ENCODE measurements around the gene RFC2.

RFC2 gene

DNA sequence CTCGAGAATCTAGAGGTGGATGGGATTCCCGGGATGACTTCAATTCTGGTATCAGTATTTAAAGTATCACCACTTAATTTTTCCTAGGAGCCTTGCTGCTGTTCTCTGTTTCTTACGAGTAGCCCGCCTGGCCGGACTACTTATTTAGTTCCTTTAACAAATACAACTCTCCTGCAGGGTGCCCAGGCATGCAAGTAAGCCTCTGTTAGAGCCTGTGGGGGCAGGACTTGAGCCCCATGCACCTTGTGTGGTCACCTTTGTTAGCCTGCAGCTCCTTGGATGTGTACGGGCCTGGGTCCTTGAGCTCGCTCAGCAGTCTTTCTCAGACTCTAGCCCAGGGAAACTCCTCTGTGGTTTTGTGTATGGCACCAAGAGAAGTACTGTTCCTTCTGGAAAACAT is 63.9 kb downstream of the RFC2 start:
- DNase-seq (ENCODE audit: low read depth in 2 of 2), result no peak

DNA sequence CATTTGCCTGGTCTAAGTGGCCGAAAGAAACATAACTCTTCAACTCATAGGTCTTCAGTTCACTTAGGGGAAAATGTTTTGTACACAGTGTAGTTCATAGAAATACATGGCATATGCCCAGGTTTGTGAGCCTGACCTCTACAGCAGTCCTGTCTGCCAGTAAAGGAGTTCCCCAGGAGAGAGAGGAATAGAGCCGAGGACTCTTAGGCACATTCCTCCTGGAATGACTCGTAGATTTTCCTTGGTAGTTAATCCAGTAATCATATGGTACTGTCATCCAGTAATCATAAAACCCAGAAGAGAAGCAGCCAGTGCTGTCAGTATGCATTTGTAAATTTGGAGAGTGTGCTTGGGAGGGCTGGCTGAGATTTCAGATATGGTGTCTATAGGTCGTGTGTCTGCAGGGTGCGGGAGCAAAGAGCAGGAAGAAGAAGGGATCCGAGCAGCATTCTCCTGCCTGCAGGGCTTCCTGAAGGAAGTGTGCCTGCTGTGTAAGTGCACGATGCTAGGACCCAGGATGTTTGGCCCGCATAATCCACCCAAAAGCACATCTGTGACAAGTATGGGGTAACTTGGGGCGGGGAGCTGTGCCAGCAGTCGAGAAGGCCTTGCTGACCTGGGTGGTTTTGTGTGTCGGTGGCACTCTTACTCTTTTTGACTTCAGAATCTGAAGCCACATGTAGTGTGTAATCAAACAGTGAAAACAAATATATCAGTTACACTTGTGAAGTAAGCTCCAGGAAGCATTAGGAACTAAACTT is 66.1 kb downstream of the RFC2 start:
- DNase-seq (ENCODE audit: low read depth in 2 of 2), result no peak

DNA sequence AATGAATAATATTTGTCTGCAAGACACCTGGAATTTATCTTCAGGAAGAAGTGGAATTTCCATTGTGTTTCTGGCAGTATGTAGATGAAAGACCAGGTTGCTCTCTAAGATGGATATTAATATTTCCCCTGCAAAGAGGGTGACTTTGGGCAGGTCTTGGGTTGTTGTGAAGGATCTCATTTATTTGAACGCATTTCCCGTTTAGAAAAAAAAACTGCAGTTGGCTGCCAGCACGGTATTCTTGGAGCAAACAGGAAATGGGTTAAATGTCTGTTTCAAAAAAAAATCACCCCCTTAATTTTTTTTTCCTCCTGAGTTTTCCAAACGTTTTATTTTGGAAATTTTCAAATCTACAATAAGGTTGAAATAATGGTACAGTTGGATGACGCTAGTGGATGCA is 68.6 kb downstream of the RFC2 start:
- no peak for DNase-seq (ENCODE audit: low read depth in 2 of 2)

DNA sequence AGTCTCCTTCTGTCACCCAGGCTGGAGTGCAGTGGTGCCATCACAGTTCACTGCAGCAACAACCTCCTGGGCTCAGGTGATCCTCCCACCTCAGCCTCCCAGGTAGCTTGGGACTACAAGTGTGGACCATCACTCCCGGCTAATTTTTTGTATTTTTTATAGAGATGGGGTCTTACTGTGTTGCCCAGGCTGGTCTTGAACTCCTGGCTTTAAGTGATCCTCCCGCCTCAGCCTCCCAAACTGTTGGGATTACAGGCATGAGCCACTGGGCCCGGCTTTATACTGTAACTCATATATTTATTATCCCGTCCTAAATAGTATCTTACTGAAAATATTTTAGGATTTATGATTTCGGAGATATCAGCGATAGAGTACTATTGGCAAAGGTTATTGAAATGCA is 69.2 kb downstream of the RFC2 start:
- DNase-seq (ENCODE audit: low read depth in 2 of 2), result no peak

DNA sequence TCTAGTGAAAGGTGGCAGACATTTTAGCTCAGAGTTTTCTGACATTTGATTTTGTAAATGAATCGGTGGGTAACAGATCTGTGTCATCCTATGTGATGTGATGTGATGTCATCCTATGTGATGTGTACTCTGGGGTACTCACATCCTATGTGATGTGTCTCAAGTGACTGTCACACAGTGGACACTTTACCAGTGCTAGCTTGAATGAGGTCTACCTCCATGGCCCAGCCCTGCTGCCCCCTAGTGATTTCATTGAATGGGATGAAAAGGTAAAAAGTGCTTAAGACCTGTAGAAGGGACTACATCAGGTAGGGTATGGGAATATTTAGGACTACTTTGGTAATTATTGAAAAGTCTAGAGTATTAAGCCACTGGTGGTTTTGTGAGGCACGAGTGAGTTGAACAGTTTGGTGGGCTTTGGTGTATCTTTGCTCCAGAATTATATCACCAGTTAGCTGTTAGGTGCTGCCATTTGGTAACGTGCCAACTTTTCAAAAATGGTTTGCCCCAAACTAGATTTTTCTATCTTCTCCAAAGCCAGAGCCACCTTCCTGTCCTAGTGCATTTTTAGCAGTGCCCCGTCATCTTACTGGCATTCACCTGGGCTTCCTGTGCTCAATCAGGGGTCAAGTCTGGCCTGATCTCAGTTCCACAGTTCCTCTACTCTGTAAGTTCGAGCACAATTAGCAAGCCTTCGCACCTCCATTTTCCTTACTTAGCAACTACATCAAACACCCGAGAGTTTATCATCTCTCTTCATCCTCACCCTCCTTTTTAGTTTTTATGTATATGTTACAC is 70.3 kb downstream of the RFC2 start:
- no peak for DNase-seq (ENCODE audit: low read depth in 2 of 2)

DNA sequence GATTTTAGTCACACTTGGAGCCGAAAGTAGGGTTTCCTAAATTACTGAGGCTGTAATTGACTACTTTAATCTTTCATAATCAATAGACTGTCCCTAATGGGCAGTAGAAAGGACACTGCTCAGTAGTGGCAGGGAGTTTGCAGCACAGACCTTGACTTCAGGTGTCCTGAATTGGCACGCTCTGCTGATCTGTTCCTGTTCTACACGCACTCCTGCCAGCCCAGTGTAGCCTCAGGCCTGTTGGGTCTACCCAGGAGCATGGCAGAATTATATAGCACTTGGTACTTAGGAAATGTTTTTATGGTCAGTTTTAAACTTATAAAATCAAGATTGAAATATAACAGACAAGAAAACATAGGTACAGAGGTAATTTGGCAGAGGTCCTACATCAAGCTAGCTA is 71.1 kb downstream of the RFC2 start:
- no peak for DNase-seq (ENCODE audit: low read depth in 2 of 2)

DNA sequence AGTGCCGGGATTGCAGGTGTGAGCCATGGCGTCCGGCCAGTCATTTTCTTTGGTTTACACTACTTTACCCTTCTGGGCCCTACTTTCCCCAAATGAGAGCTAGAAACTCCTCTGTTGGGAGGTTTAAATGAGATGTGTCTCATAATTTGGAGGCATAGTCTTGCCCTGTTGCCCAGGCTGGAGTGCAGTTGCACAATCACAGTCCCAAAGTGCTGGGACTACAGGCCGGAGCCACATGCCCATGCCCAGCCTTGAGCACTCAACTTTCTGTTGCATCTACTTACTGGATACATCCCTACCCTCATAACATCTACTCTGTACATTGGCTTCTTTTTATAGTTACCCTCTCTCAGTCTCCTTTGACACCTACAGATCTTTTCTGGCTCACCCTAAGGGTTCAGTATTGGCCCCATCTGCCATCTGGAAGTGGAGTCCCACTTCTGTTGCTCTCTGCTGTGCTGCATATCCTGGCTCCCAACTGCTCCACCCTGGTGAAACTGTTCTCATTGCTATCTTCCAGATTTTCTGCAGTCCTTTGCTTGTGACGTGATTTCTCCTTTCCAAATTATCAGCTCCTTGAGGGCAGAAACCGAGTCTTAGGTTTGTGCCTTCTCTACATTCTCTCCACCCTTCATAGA is 71.6 kb downstream of the RFC2 start:
- no peak for DNase-seq (ENCODE audit: low read depth in 2 of 2)

DNA sequence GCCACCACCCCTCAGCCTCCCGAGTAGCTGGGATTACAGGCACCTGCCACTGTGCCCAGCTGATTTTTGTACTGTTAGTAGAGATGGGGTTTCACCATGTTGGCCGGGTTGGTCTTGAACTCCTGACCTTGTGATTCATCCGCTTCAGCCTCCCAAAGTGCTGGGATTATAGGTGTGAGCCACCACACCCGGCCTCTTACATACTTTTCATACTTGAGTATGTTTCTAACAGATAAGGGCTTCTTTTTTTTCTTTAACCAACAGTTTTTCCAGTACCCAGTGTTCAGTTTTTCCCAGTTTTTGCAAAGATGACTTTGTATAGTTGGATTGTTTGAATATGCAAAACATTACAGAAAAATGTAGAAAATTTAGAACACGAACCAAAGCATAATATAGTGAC is 72.4 kb downstream of the RFC2 start:
- no peak for DNase-seq (ENCODE audit: low read depth in 2 of 2)
